ENCODE results near the gene PRKG2. TPM values are rescaled to one million over a fixed set of nuclear protein-coding genes. Genes with fewer than 3 reads are reported as not detected.

The PRKG2 gene
- total RNA-seq, 1 experiment from 2014 or later, result 1.9 TPM

- Histone ChIP-seq H3K79me2 (ENCODE audit: insufficient read depth, low read length) (no peaks in the 10 kb centered on the region), H2BK15ac (ENCODE audit: low read depth, low read length) (no peak overlapping the region), H3K4me1 (ENCODE audit: insufficient read depth, low read length) (no peaks in the 10 kb centered on the region), H4K91ac (ENCODE audit: insufficient read length, low read depth, low read length) (no peak overlapping the region), H3K79me1 (ENCODE audit: insufficient read depth, low read depth, low read length, poor library complexity, severe bottlenecking) (no peaks in the 10 kb centered on the region), H2BK5ac (ENCODE audit: insufficient read length, low read length) (no peak overlapping the region), H2AFZ (ENCODE audit: low read length) (no peak overlapping the region), H4K20me1 (ENCODE audit: control insufficient read depth, insufficient read depth, insufficient read length) (no peaks in the 10 kb centered on the region), H3K18ac (ENCODE audit: insufficient read length, low read depth, low read length) (no peak overlapping the region), H3K14ac (ENCODE audit: insufficient read depth, low read length) (no peak overlapping the region), H3K4me2 (ENCODE audit: insufficient read depth, insufficient read length, low read length) (no peak overlapping the region), H3K9ac (ENCODE audit: extremely low read depth, insufficient read length, low read length) (no peak overlapping the region), H3K27ac (ENCODE audit: insufficient read length, low read depth, low read length) (no peak overlapping the region), H3K56ac (ENCODE audit: insufficient read length, low read depth, low read length) (no peak overlapping the region), H2BK120ac (ENCODE audit: low read depth, low read length, poor library complexity, severe bottlenecking) (no peak overlapping the region), H2AK5ac (ENCODE audit: insufficient read length, low read length) (no peak overlapping the region), H3K4ac (ENCODE audit: low read depth, low read length) (no peak overlapping the region), H3K27me3 (ENCODE audit: insufficient read depth, low read length) (no peaks in the 10 kb centered on the region), H4K8ac (replicated peaks; ENCODE audit: insufficient read length, low read depth, low read length) (no peak overlapping the region), H2BK20ac (ENCODE audit: low read depth, low read length, poor library complexity, severe bottlenecking) (no peak overlapping the region), H3T11ph (ENCODE audit: low read length) (no peak overlapping the region), H2BK12ac (ENCODE audit: insufficient read length, low read depth, low read length) (no peak overlapping the region), H3K9me3 (ENCODE audit: control insufficient read depth, low read depth, low read length) (no peaks in the 10 kb centered on the region), H3K23me2 (ENCODE audit: insufficient read length, low read depth, low read length, poor library complexity, severe bottlenecking) (no peaks in the 10 kb centered on the region), H3K23ac (ENCODE audit: insufficient read length, low read depth, low read length) (no peak overlapping the region), H4K5ac (ENCODE audit: insufficient read length, low read depth, low read length) (no peak overlapping the region)
- Mint-ChIP-seq H3K27ac (no peak overlapping the region), H3K4me3 (no peak overlapping the region), H3K27me3 (ENCODE audit: low read depth) (peaks cover 16% of the 10 kb centered on the region), H3K36me3 (ENCODE audit: insufficient read depth in 1 of 3, low read depth in 3 of 3) (no peaks in the 10 kb centered on the region), H3K9me3 (no peaks in the 10 kb centered on the region), H3K4me1 (peaks cover 0 to 6% of the 10 kb centered on the region in 2 experiments; a peak in 1 of 4 replicates)
- TF ChIP-seq, protein P1, sequence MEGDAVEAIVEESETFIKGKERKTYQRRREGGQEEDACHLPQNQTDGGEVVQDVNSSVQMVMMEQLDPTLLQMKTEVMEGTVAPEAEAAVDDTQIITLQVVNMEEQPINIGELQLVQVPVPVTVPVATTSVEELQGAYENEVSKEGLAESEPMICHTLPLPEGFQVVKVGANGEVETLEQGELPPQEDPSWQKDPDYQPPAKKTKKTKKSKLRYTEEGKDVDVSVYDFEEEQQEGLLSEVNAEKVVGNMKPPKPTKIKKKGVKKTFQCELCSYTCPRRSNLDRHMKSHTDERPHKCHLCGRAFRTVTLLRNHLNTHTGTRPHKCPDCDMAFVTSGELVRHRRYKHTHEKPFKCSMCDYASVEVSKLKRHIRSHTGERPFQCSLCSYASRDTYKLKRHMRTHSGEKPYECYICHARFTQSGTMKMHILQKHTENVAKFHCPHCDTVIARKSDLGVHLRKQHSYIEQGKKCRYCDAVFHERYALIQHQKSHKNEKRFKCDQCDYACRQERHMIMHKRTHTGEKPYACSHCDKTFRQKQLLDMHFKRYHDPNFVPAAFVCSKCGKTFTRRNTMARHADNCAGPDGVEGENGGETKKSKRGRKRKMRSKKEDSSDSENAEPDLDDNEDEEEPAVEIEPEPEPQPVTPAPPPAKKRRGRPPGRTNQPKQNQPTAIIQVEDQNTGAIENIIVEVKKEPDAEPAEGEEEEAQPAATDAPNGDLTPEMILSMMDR (conservative IDR thresholded peaks at IDR 0.05), result no peak
- DNase-seq, result no peak
- no CpG with 5 or more reads among the region's 4 CpGs for WGBS (ENCODE audit: extremely low coverage, insufficient read length, low lambda C conversion rate)
Observed at GRCh38 chr4:81049330-81049729, 165.7 kb downstream of the PRKG2 start.

Data from H9 (cell line).